Measurements from ENCODE around the gene PDSS2.

The PDSS2 gene

DNA sequence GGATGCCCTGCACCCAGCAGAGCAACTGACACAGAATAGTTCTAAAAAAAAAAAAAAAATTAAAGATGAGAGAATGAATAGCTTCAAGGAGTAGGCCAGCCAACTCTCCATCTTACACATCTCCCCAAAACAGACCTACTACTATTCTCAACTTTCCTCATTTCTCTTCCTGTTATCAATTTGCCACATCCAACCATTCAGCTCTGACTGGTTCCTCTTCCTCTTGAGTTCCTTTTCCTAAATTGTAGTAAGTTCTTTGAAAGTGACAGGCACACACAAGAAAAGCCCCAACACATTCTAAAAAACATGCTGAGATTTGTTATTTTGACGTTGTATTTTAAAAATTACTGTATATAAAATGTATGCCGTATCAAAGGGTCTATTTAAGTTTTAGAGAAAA is 117.2 kb downstream of the PDSS2 start:
- TF ChIP-seq, protein P1, sequence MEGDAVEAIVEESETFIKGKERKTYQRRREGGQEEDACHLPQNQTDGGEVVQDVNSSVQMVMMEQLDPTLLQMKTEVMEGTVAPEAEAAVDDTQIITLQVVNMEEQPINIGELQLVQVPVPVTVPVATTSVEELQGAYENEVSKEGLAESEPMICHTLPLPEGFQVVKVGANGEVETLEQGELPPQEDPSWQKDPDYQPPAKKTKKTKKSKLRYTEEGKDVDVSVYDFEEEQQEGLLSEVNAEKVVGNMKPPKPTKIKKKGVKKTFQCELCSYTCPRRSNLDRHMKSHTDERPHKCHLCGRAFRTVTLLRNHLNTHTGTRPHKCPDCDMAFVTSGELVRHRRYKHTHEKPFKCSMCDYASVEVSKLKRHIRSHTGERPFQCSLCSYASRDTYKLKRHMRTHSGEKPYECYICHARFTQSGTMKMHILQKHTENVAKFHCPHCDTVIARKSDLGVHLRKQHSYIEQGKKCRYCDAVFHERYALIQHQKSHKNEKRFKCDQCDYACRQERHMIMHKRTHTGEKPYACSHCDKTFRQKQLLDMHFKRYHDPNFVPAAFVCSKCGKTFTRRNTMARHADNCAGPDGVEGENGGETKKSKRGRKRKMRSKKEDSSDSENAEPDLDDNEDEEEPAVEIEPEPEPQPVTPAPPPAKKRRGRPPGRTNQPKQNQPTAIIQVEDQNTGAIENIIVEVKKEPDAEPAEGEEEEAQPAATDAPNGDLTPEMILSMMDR (IDR thresholded peaks at IDR 0.05; ENCODE audit: low read depth, low read length, missing control alignments) = no peak
- no peak overlapping the region for H3K4me3 ChIP-seq (replicated peaks; ENCODE audit: low read depth, low read length)
- no peak for DNase-seq (ENCODE audit: extremely low read depth, low read depth)

DNA sequence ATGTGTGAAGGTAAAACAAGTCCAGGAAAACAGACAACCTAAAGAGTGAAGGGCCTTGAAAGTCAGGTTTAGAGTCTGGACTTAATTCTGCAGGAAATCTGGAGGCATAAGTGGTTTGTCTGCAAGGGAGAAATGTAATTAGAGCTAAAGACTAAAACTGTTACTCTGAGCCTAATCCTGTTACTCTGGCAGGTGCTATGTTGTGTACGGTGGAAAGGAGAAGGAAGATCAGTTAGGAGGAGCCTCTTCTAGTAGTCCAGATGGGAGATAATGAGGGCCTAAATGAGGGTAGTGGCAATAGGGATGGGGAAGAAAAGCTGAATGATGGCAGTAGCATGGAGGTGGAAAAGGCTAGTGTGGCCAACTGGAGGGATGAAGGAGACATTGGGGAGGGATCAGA is 118.5 kb downstream of the PDSS2 start:
- H3K4me3 ChIP-seq (replicated peaks; ENCODE audit: low read depth, low read length) = no peak overlapping the region
- DNase-seq (ENCODE audit: extremely low read depth, low read depth) = no peak
- TF ChIP-seq, protein P1 (IDR thresholded peaks at IDR 0.05; ENCODE audit: low read depth, low read length, missing control alignments) = no peak

DNA sequence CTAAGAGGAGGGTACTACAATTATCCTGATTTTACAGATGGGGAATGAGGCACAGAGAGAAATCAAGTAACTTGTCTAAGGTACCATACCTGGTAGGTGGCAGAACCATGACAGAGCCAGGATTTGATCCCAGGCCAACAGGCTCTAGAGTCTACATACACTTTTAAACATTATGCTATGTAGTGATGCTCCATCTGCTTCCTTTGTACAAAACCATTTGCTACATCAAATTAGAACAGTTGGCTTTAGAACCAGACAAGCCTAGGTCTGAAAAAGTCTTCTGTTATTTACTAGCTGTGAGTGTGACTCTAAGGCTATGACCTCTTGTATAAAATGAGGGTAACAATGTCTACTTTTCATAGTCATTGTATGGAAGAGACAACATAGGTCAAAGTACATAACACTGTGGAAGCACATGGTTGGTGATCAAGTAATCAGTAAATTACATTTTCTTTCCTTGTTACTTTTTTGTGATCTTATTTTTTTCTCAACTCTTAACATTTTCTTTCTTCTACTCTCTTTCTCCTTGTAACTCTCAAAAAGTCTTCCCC is 122.1 kb downstream of the PDSS2 start:
- TF ChIP-seq, protein P1 (IDR thresholded peaks at IDR 0.05; ENCODE audit: low read depth, low read length, missing control alignments) = no peak
- no peak overlapping the region for H3K4me3 ChIP-seq (replicated peaks; ENCODE audit: low read depth, low read length)
- DNase-seq (ENCODE audit: extremely low read depth, low read depth) = no peak

DNA sequence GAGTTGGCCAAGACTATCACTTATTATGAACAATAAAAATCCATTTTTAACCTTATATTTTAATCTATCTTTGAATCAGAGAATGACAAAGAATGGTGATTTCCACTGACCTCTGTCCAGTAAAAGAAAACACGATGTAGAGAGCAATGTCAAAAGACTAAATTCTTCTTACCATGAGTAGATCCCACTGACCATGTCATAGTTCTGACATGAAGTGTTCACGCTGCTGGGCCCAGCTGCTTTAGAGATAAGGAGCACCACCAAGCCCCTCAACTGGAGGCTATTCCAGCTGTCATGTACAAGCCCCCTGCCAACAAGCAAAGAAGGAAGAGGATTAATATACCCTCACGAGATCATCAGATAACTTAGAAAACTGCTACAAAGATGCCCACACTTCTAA is 125.3 kb downstream of the PDSS2 start:
- H3K4me3 ChIP-seq (replicated peaks; ENCODE audit: low read depth, low read length) = no peak overlapping the region
- no peak for DNase-seq (ENCODE audit: extremely low read depth, low read depth)
- TF ChIP-seq, protein P1 (IDR thresholded peaks at IDR 0.05; ENCODE audit: low read depth, low read length, missing control alignments) = no peak

DNA sequence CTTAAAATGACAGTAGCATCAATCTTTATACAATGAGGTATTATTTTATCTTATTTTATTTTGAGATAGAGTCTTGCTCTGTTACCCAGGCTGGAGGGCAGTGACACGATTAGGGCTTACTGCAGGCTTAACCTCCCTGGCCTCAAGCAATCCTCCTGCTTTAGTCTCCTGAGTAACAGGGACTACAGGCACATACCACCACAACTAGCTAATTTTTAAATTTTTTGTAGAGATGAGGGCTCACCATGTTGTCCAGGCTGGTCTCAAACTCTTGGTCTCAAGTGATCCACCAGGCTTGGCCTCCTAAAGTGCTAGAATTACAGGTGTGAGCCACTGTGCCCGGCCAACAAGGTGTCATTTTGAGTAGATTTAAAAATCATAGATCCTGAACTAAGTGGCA is 125.9 kb downstream of the PDSS2 start:
- no peak overlapping the region for H3K4me3 ChIP-seq (replicated peaks; ENCODE audit: low read depth, low read length)
- TF ChIP-seq, protein P1 (IDR thresholded peaks at IDR 0.05; ENCODE audit: low read depth, low read length, missing control alignments) = no peak
- no peak for DNase-seq (ENCODE audit: extremely low read depth, low read depth)

DNA sequence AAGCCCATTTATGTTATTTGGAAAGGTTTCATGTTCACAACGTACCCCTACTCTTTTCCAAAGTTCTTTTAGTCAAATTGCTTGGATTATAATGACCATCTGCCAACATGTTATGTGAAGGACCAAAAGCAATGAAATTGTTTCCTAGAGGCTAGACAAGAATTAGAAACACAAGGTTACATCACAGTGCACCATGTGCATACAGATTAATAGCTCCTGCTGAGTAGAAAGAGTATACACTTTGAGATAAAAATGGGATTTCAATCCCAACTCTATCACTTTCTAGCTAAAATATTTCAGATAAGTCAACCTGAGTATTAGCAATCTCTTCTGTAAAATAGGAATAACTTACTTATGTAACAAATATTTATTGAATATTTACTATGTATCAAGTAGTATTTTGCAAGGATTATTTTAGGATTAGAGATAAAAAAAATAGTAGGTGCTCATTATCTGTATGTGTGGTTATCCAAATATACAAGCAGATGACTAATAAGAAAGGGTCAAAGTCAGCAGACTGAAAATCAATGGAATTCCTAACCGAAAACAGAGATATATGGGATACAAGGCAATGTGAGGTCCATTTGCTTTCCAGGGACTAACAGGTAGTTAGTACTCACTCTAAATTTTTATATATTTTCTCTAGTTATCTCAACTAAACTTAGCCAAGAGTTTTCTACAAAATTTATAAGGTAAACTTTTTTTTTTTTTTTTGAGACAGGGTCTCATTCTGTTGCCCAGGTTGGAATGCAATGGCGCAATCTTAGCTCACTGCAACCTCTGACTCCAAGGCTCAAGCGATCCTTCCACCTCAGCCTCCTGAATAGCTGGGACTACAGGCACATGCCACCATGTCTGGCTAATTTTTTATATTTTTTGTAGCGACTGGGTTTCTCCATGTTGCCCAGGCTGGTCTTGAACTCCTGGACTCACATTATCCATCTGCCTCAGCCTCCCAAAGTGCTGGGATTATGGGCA is 127.7 kb downstream of the PDSS2 start:
- TF ChIP-seq, protein P1 (IDR thresholded peaks at IDR 0.05; ENCODE audit: low read depth, low read length, missing control alignments) = no peak
- no peak overlapping the region for H3K4me3 ChIP-seq (replicated peaks; ENCODE audit: low read depth, low read length)
- no peak for DNase-seq (ENCODE audit: extremely low read depth, low read depth)
